GM18519 (cell line): ENCODE data around the gene ANKRD44.
"Not testable (repeated sequence)": the region's sequence is repeated elsewhere in the genome, so short reads cannot be mapped to it uniquely, and the experiment has no call there.

ENCODE experiments used
- ATAC-seq: cut with Tn5 transposase; IDR thresholded peaks from one replicate; pipeline ENCODE4 v1.9.1; 2021; ENCODE audit warnings: mild to moderate bottlenecking, moderate library complexity; ENCODE audit not compliant: unreplicated experiment, low FRiP score

ANKRD44 gene

GRCh38 chr2:197058777-197059300, 251.7 kb downstream of the ANKRD44 start:
- no peak for ATAC-seq

GRCh38 chr2:197057959-197058358, 252.6 kb downstream of the ANKRD44 start:
- no peak for ATAC-seq

- no peak for ATAC-seq
Observed at GRCh38 chr2:197055045-197055444, 255.5 kb downstream of the ANKRD44 start.

- ATAC-seq = no peak
Observed at GRCh38 chr2:197054437-197054836, 256.1 kb downstream of the ANKRD44 start.

GRCh38 chr2:197052356-197052755, 258.2 kb downstream of the ANKRD44 start:
- no peak for ATAC-seq

- ATAC-seq = no peak
Observed at GRCh38 chr2:197045115-197045514, 265.5 kb downstream of the ANKRD44 start.

- no peak for ATAC-seq
Observed at GRCh38 chr2:197042739-197043196, 267.8 kb downstream of the ANKRD44 start.

GRCh38 chr2:197037863-197038398, 272.6 kb downstream of the ANKRD44 start:
- no peak for ATAC-seq

GRCh38 chr2:197035002-197035401, 275.6 kb downstream of the ANKRD44 start:
- ATAC-seq = no peak

GRCh38 chr2:197034292-197034691, 276.3 kb downstream of the ANKRD44 start:
- ATAC-seq = no peak

- ATAC-seq = no peak
Observed at GRCh38 chr2:197033222-197033621, 277.4 kb downstream of the ANKRD44 start.

GRCh38 chr2:197031803-197032202, 278.8 kb downstream of the ANKRD44 start:
- ATAC-seq = no peak

- ATAC-seq = no peak
Observed at GRCh38 chr2:197030090-197030489, 280.5 kb downstream of the ANKRD44 start.

GRCh38 chr2:197028633-197029032, 281.9 kb downstream of the ANKRD44 start:
- no peak for ATAC-seq

- ATAC-seq = no peak
Observed at GRCh38 chr2:197028230-197028629, 282.4 kb downstream of the ANKRD44 start.

GRCh38 chr2:197024206-197024605, 286.4 kb downstream of the ANKRD44 start:
- ATAC-seq = no peak

GRCh38 chr2:197020921-197021320, 289.7 kb downstream of the ANKRD44 start:
- not testable (repeated sequence) for ATAC-seq

GRCh38 chr2:197013098-197013497, 297.5 kb downstream of the ANKRD44 start:
- no peak for ATAC-seq

GRCh38 chr2:197011801-197012641, 298.6 kb downstream of the ANKRD44 start:
- peak; percentile 64 for ATAC-seq

GRCh38 chr2:197011021-197011417, 299.6 kb downstream of the ANKRD44 start:
- no peak for ATAC-seq

- ATAC-seq = no peak
Observed at GRCh38 chr2:197010200-197011020, 300.2 kb downstream of the ANKRD44 start.
